ENCODE measurements around the gene C1GALT1.

Gene C1GALT1

GRCh38 chr7:7159063-7159658, 23.2 kb upstream of the C1GALT1 start:
- DNase-seq (ENCODE audit: low read depth in 1 of 2, low spot score in 1 of 2) = no peak
- TF ChIP-seq GABPA (IDR thresholded peaks at IDR 0.05; ENCODE audit: low read depth) (no peak), SPI1 (IDR thresholded peaks at IDR 0.05; ENCODE audit: borderline replicate concordance, low read depth) (no peak), POLR2AphosphoS5 (IDR thresholded peaks at IDR 0.05; ENCODE audit: low read depth) (no peak), REST (IDR thresholded peaks at IDR 0.05; ENCODE audit: insufficient replicate concordance, low read depth) (no peak)
- TF ChIP-seq, protein P1, sequence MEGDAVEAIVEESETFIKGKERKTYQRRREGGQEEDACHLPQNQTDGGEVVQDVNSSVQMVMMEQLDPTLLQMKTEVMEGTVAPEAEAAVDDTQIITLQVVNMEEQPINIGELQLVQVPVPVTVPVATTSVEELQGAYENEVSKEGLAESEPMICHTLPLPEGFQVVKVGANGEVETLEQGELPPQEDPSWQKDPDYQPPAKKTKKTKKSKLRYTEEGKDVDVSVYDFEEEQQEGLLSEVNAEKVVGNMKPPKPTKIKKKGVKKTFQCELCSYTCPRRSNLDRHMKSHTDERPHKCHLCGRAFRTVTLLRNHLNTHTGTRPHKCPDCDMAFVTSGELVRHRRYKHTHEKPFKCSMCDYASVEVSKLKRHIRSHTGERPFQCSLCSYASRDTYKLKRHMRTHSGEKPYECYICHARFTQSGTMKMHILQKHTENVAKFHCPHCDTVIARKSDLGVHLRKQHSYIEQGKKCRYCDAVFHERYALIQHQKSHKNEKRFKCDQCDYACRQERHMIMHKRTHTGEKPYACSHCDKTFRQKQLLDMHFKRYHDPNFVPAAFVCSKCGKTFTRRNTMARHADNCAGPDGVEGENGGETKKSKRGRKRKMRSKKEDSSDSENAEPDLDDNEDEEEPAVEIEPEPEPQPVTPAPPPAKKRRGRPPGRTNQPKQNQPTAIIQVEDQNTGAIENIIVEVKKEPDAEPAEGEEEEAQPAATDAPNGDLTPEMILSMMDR (IDR thresholded peaks at IDR 0.05; ENCODE audit: insufficient read depth, low read length) = no peak
- Histone ChIP-seq H3K4me3 (replicated peaks; ENCODE audit: insufficient read depth, low read length) (no peak overlapping the region), H3K27me3 (ENCODE audit: insufficient read depth, poor library complexity, severe bottlenecking) (no peaks in the 10 kb centered on the region), H3K27ac (replicated peaks) (no peak overlapping the region)

- TF ChIP-seq REST (IDR thresholded peaks at IDR 0.05; ENCODE audit: insufficient replicate concordance, low read depth) (no peak), GABPA (IDR thresholded peaks at IDR 0.05; ENCODE audit: low read depth) (no peak), POLR2AphosphoS5 (IDR thresholded peaks at IDR 0.05; ENCODE audit: low read depth) (no peak), SPI1 (IDR thresholded peaks at IDR 0.05; ENCODE audit: borderline replicate concordance, low read depth) (no peak)
- TF ChIP-seq, protein P1 (IDR thresholded peaks at IDR 0.05; ENCODE audit: insufficient read depth, low read length) = no peak
- no peak overlapping the region for H3K4me3 ChIP-seq (replicated peaks; ENCODE audit: insufficient read depth, low read length)
- H3K27me3 ChIP-seq (ENCODE audit: insufficient read depth, poor library complexity, severe bottlenecking) = no peaks in the 10 kb centered on the region
- no peak for DNase-seq (ENCODE audit: low read depth in 1 of 2, low spot score in 1 of 2)
- no peak overlapping the region for H3K27ac ChIP-seq (replicated peaks)
Measured at GRCh38 chr7:7164591-7164990, 17.8 kb upstream of the C1GALT1 start.

DNA sequence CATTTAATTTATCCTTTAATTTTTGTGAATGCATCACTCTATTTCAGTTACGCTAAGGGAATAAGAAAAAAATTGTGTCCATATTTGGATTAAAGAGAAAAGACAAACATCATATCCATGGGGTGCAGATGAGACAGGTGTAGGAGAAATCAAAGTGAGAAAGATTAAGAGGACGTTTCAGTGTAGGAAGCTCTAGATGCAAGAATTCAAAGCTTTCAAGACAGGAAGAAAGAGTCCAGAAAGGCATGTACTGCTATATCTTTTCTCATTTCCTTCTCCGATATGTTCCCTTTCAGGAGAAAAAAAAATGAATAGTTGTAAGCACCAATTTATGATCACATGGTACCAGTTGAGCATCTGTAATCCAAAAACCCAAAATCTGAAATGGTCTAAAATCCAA, 17.0 kb upstream of the C1GALT1 start:
- H3K4me3 ChIP-seq (replicated peaks; ENCODE audit: insufficient read depth, low read length) = no peak overlapping the region
- no peak for TF ChIP-seq GABPA (IDR thresholded peaks at IDR 0.05; ENCODE audit: low read depth)
- TF ChIP-seq REST (IDR thresholded peaks at IDR 0.05; ENCODE audit: insufficient replicate concordance, low read depth) = no peak
- no peak for TF ChIP-seq POLR2AphosphoS5 (IDR thresholded peaks at IDR 0.05; ENCODE audit: low read depth)
- TF ChIP-seq SPI1 (IDR thresholded peaks at IDR 0.05; ENCODE audit: borderline replicate concordance, low read depth) = no peak
- TF ChIP-seq, protein P1 (IDR thresholded peaks at IDR 0.05; ENCODE audit: insufficient read depth, low read length) = no peak
- no peak for DNase-seq (ENCODE audit: low read depth in 1 of 2, low spot score in 1 of 2)
- H3K27me3 ChIP-seq (ENCODE audit: insufficient read depth, poor library complexity, severe bottlenecking) = no peaks in the 10 kb centered on the region
- no peak overlapping the region for H3K27ac ChIP-seq (replicated peaks)
